A673 (cell line): ENCODE results near the gene PER2.

Source experiments
- CTCF ChIP-seq: fragments of 300-800, 200-600 bp; sonication (generic); conservative IDR thresholded peaks from 2 replicates; pipeline ENCODE4 v1.5.1; 2017; ENCODE audit warnings: low read depth, mild to moderate bottlenecking, antibody characterized with exemption, low read length, moderate library complexity, mixed read lengths
- EZH2 ChIP-seq: fragments of 200-600 bp; sonication (generic); IDR thresholded peaks from 2 replicates; pipeline ENCODE4 v1.6.1; 2017; ENCODE audit warnings: borderline replicate concordance, low read depth, mild to moderate bottlenecking, mixed read lengths, antibody characterized with exemption, low read length; ENCODE audit not compliant: poor library complexity, severe bottlenecking

GRCh38 chr2:238255151-238255551, 33.3 kb downstream of the PER2 start:
- TF ChIP-seq CTCF (no peak), EZH2 (no peak)
